ENCODE results near the gene CGNL1.

Gene CGNL1

GRCh38 chr15:57439128-57440027, 63.1 kb downstream of the CGNL1 start:
- TF ChIP-seq REST (IDR thresholded peaks at IDR 0.05; ENCODE audit: insufficient replicate concordance, low read depth): no peak
- no peak for TF ChIP-seq SPI1 (IDR thresholded peaks at IDR 0.05; ENCODE audit: borderline replicate concordance, low read depth)
- TF ChIP-seq GABPA (IDR thresholded peaks at IDR 0.05; ENCODE audit: low read depth): no peak
- no peak for TF ChIP-seq CTCF (IDR thresholded peaks at IDR 0.05; ENCODE audit: insufficient read depth, low read length)
- no peak for TF ChIP-seq POLR2AphosphoS5 (IDR thresholded peaks at IDR 0.05; ENCODE audit: low read depth)
- no peak overlapping the region for H3K27ac ChIP-seq (replicated peaks)
- no peaks in the 10 kb centered on the region for H3K27me3 ChIP-seq (ENCODE audit: insufficient read depth, poor library complexity, severe bottlenecking)
- H3K4me3 ChIP-seq (replicated peaks; ENCODE audit: insufficient read depth, low read length): no peak overlapping the region
- no peak for DNase-seq (ENCODE audit: low read depth in 1 of 2, low spot score in 1 of 2)

GRCh38 chr15:57440167-57440566, 63.9 kb downstream of the CGNL1 start:
- no peak for DNase-seq (ENCODE audit: low read depth in 1 of 2, low spot score in 1 of 2)
- H3K4me3 ChIP-seq (replicated peaks; ENCODE audit: insufficient read depth, low read length): no peak overlapping the region
- TF ChIP-seq REST (IDR thresholded peaks at IDR 0.05; ENCODE audit: insufficient replicate concordance, low read depth): no peak
- no peak for TF ChIP-seq POLR2AphosphoS5 (IDR thresholded peaks at IDR 0.05; ENCODE audit: low read depth)
- TF ChIP-seq SPI1 (IDR thresholded peaks at IDR 0.05; ENCODE audit: borderline replicate concordance, low read depth): no peak
- no peak for TF ChIP-seq GABPA (IDR thresholded peaks at IDR 0.05; ENCODE audit: low read depth)
- TF ChIP-seq CTCF (IDR thresholded peaks at IDR 0.05; ENCODE audit: insufficient read depth, low read length): no peak
- H3K27ac ChIP-seq (replicated peaks): no peak overlapping the region
- no peaks in the 10 kb centered on the region for H3K27me3 ChIP-seq (ENCODE audit: insufficient read depth, poor library complexity, severe bottlenecking)

GRCh38 chr15:57440799-57441198, 64.5 kb downstream of the CGNL1 start:
- no peak for DNase-seq (ENCODE audit: low read depth in 1 of 2, low spot score in 1 of 2)
- TF ChIP-seq SPI1 (IDR thresholded peaks at IDR 0.05; ENCODE audit: borderline replicate concordance, low read depth) (no peak), GABPA (IDR thresholded peaks at IDR 0.05; ENCODE audit: low read depth) (no peak), CTCF (IDR thresholded peaks at IDR 0.05; ENCODE audit: insufficient read depth, low read length) (no peak), POLR2AphosphoS5 (IDR thresholded peaks at IDR 0.05; ENCODE audit: low read depth) (no peak), REST (IDR thresholded peaks at IDR 0.05; ENCODE audit: insufficient replicate concordance, low read depth) (no peak)
- Histone ChIP-seq H3K27ac (replicated peaks) (no peak overlapping the region), H3K4me3 (replicated peaks; ENCODE audit: insufficient read depth, low read length) (no peak overlapping the region), H3K27me3 (ENCODE audit: insufficient read depth, poor library complexity, severe bottlenecking) (no peaks in the 10 kb centered on the region)

Data from HL-60 (cell line).